GM12874 (cell line): ENCODE measurements around the gene RPL11.

Experiments used
- CTCF ChIP-seq: IDR thresholded peaks from 2 replicates; pipeline ENCODE4 v1.5.1; 2011; ENCODE audit warnings: low read depth, mild to moderate bottlenecking, control low read depth, low read length, moderate library complexity; ENCODE audit not compliant: insufficient read depth

The RPL11 gene

DNA sequence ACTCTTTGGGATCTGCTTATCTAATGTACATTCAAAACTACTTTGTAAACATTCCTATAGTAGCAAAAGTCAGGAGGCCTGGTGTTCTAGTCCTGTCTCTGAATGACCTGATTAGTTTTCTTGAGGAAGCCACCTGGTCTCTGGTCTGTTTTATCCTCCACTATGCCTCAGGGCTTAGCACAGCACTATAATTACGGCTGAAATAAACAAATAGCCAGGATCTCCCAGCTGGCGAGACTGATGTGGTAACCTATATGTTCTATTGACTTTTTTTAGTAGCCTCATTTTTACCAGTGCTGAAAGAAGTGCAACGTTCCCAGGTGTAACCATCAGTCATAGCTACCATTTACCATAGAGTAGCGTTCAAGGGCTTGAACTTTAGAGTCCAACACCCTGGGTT, 24.2 kb upstream of the RPL11 start:
- no peak for TF ChIP-seq CTCF

GRCh38 chr1:23670709-23671108, 20.9 kb upstream of the RPL11 start:
- no peak for TF ChIP-seq CTCF

GRCh38 chr1:23673086-23673813, 18.4 kb upstream of the RPL11 start:
- no peak for TF ChIP-seq CTCF

DNA sequence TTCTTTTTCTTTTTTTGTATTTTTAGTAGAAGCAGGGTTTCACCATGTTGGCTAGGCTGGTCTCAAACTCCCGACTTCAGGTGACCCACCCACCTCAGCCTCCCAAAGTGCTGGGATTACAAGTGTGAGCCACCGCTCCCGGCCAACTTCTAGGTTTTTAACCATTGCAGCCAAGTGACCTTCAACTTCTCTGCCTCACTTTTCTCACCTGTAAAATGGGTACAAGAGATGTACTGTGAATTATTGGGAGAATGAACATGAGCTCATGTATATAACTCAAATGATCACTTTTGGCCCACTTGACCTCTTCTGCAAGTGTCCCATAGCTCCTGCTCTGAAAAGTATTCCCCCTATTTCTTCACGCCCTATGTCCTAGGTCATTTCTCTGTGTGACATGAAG, 11.8 kb upstream of the RPL11 start:
- no peak for TF ChIP-seq CTCF

GRCh38 chr1:23682946-23683345, 8.7 kb upstream of the RPL11 start:
- no peak for TF ChIP-seq CTCF

GRCh38 chr1:23684415-23684814, 7.2 kb upstream of the RPL11 start:
- TF ChIP-seq CTCF = no peak

- TF ChIP-seq CTCF = no peak
Observed at GRCh38 chr1:23692308-23692871, 784 bp downstream of the RPL11 start.

DNA sequence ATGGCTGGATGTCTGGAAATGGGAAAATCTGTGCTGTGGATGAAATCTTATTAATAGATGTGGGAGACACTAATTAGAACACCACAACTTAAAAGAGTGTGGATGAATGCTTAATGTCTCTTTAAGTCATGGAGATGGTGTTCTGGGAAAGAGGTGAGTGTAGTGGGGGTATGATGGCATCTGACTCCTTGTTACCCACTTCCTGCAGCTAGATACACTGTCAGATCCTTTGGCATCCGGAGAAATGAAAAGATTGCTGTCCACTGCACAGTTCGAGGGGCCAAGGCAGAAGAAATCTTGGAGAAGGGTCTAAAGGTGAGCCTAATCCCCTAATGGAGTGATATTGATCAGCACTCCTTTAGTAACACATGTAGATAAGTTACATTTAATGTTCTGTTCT, 2.0 kb downstream of the RPL11 start:
- TF ChIP-seq CTCF = no peak
